Stimulated activated CD8-positive, alpha-beta memory T cell treated with anti-CD3 and anti-CD28 coated beads, Interleukin-15, amount 100 ng/mL, for 24 hours (primary cell): ENCODE results near the gene KCNJ6.
A peak's percentile ranks its signal among the peaks of the same experiment; 100 is the strongest.

Source experiments
- DNase-seq: peaks from one replicate; pipeline ENCODE4 v3.0.0-alpha.2; 2020; ENCODE audit warnings: low read depth

Gene KCNJ6

GRCh38 chr21:37565530-37566223 is 350.6 kb downstream of the KCNJ6 start:
- no peak for DNase-seq

- no peak for DNase-seq
These were observed 351.2 kb downstream of the KCNJ6 start for GRCh38 chr21:37564924-37565529.

- peak; percentile 54 for DNase-seq
These were observed 351.8 kb downstream of the KCNJ6 start for GRCh38 chr21:37564341-37564923.

- peak; percentile 83 for DNase-seq
These were observed 352.5 kb downstream of the KCNJ6 start for GRCh38 chr21:37563641-37564340.

- DNase-seq, result no peak
These were observed 353.2 kb downstream of the KCNJ6 start for GRCh38 chr21:37562920-37563640.

GRCh38 chr21:37561941-37562919 is 354.0 kb downstream of the KCNJ6 start:
- DNase-seq, result no peak

- no peak for DNase-seq
These were observed 354.8 kb downstream of the KCNJ6 start for GRCh38 chr21:37561506-37561905.

- no peak for DNase-seq
These were observed 355.9 kb downstream of the KCNJ6 start for GRCh38 chr21:37560385-37560784.

GRCh38 chr21:37558676-37559211 is 357.5 kb downstream of the KCNJ6 start:
- no peak for DNase-seq
